ENCODE data around the gene CCL8.

Gene CCL8

GRCh38 chr17:34337701-34338100, 18.5 kb downstream of the CCL8 start:
- no peaks in the 10 kb centered on the region for H3K9me3 ChIP-seq (ENCODE audit: control insufficient read depth, insufficient read depth, low read length)
- H4K20me1 ChIP-seq (ENCODE audit: control insufficient read depth, insufficient read depth, low read depth, low read length), result no peaks in the 10 kb centered on the region
- H3K79me2 ChIP-seq (ENCODE audit: control insufficient read depth, low read length), result no peaks in the 10 kb centered on the region
- peaks cover 6% of the 10 kb centered on the region; the same call in 1 of the 2 replicates for H3K4me1 ChIP-seq (ENCODE audit: control insufficient read depth, low read length)
- H3K36me3 ChIP-seq (ENCODE audit: control insufficient read depth, low read length), result no peaks in the 10 kb centered on the region
- H3K9me2 ChIP-seq (replicated peaks; ENCODE audit: control insufficient read depth, low read length), result no peaks in the 10 kb centered on the region
- H3F3A ChIP-seq (ENCODE audit: control insufficient read depth, insufficient read depth), result no peaks in the 10 kb centered on the region
- TF ChIP-seq EZH2phosphoT487 (IDR thresholded peaks at IDR 0.05; ENCODE audit: borderline replicate concordance, low read length) (no peak), CTCF (IDR thresholded peaks at IDR 0.05; ENCODE audit: low read depth, low read length, poor library complexity, severe bottlenecking) (no peak)
- H3K4me3 ChIP-seq (ENCODE audit: low read length), result no peak overlapping the region
- no peak overlapping the region for H3K27ac ChIP-seq (ENCODE audit: low read depth, low read length)
- no peak overlapping the region for H3K4me2 ChIP-seq (ENCODE audit: low read length)
- H3K27me3 ChIP-seq (ENCODE audit: control insufficient read depth, low read length), result no peaks in the 10 kb centered on the region

- Histone ChIP-seq H3K27ac (ENCODE audit: low read depth, low read length) (no peak overlapping the region), H4K20me1 (ENCODE audit: control insufficient read depth, insufficient read depth, low read depth, low read length) (no peaks in the 10 kb centered on the region), H3K27me3 (ENCODE audit: control insufficient read depth, low read length) (no peaks in the 10 kb centered on the region), H3K79me2 (ENCODE audit: control insufficient read depth, low read length) (no peaks in the 10 kb centered on the region), H3K36me3 (ENCODE audit: control insufficient read depth, low read length) (no peaks in the 10 kb centered on the region), H3K9me3 (ENCODE audit: control insufficient read depth, insufficient read depth, low read length) (no peaks in the 10 kb centered on the region), H3K9me2 (replicated peaks; ENCODE audit: control insufficient read depth, low read length) (no peaks in the 10 kb centered on the region), H3K4me2 (ENCODE audit: low read length) (no peak overlapping the region), H3F3A (ENCODE audit: control insufficient read depth, insufficient read depth) (no peaks in the 10 kb centered on the region), H3K4me3 (ENCODE audit: low read length) (no peak overlapping the region), H3K4me1 (ENCODE audit: control insufficient read depth, low read length) (peaks cover 6% of the 10 kb centered on the region; the same call in 1 of the 2 replicates)
- TF ChIP-seq CTCF (IDR thresholded peaks at IDR 0.05; ENCODE audit: low read depth, low read length, poor library complexity, severe bottlenecking) (no peak), EZH2phosphoT487 (IDR thresholded peaks at IDR 0.05; ENCODE audit: borderline replicate concordance, low read length) (no peak)
Measured at GRCh38 chr17:34339138-34339770, 20.0 kb downstream of the CCL8 start.

- H3F3A ChIP-seq (ENCODE audit: control insufficient read depth, insufficient read depth), result no peaks in the 10 kb centered on the region
- H3K79me2 ChIP-seq (ENCODE audit: control insufficient read depth, low read length), result no peaks in the 10 kb centered on the region
- H3K27me3 ChIP-seq (ENCODE audit: control insufficient read depth, low read length), result no peaks in the 10 kb centered on the region
- TF ChIP-seq CTCF (IDR thresholded peaks at IDR 0.05; ENCODE audit: low read depth, low read length, poor library complexity, severe bottlenecking) (no peak), EZH2phosphoT487 (IDR thresholded peaks at IDR 0.05; ENCODE audit: borderline replicate concordance, low read length) (no peak)
- H3K4me1 ChIP-seq (ENCODE audit: control insufficient read depth, low read length), result peaks cover 6% of the 10 kb centered on the region; the same call in 1 of the 2 replicates
- no peaks in the 10 kb centered on the region for H3K36me3 ChIP-seq (ENCODE audit: control insufficient read depth, low read length)
- no peak overlapping the region for H3K27ac ChIP-seq (ENCODE audit: low read depth, low read length)
- no peak overlapping the region for H3K4me3 ChIP-seq (ENCODE audit: low read length)
- H3K9me2 ChIP-seq (replicated peaks; ENCODE audit: control insufficient read depth, low read length), result no peaks in the 10 kb centered on the region
- no peak overlapping the region for H3K4me2 ChIP-seq (ENCODE audit: low read length)
- no peaks in the 10 kb centered on the region for H4K20me1 ChIP-seq (ENCODE audit: control insufficient read depth, insufficient read depth, low read depth, low read length)
- no peaks in the 10 kb centered on the region for H3K9me3 ChIP-seq (ENCODE audit: control insufficient read depth, insufficient read depth, low read length)
Measured at GRCh38 chr17:34341916-34342315, 22.7 kb downstream of the CCL8 start.
